ENCODE data around the gene PPP2CA.
"Not testable (repeated sequence)": the region's sequence is repeated elsewhere in the genome, so short reads cannot be mapped to it uniquely, and the experiment has no call there.

The PPP2CA gene

DNA sequence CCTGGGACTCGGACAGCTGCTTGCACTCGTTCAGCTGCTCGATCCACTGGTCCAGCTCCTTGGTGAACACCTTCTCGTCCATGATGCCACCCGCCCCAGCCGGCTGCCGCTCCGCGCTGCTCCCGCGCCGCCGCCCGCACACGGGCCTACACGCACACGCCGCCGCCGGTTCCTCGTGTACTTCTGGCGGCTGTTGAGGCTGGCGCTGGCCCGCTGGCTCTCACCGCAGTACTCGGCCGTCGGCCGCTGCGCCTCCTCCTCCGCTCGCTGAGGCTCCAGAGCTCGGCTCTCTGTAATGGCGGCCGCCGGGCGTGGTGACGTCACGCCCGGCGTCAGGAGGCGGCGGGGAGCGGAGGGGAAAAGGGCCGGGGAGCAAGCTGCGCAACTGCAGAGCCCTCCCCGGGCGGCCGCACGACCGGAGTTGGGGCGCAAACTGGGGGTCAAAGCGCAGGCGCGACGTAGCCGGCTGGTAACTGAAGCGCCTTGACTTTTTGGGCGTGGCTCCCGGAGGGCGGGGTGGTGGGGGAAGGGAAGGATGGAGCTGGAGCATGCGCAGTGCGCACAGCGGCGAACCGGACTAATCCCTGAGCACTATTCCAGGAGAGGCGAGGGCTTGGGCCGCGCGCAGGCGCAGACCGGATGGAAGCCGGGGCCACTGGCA is at the start of gene PPP2CA:
TSS of gene PPP2CA (minus strand) at position 294 of the 661 bp plus-strand sequence. CDS start at position 82, 212 bp downstream.
- H3K9ac ChIP-seq (ENCODE audit: low read length) = peak within 1 kb of the TSS; percentile 99
- H3K4me1 ChIP-seq (ENCODE audit: control insufficient read depth, low read depth, low read length) = peaks cover 13% of the 10 kb centered on the region
- H3K27me3 ChIP-seq (ENCODE audit: control insufficient read depth, insufficient read depth, low read length) = no peaks in the 10 kb centered on the region
- H3K9me3 ChIP-seq (ENCODE audit: control insufficient read depth, low read depth, low read length) = no peaks in the 10 kb centered on the region
- H3K4me3 ChIP-seq (ENCODE audit: low read length) = peak within 1 kb of the TSS; percentile 98
- peak within 1 kb of the TSS; percentile 94 for H3K27ac ChIP-seq (ENCODE audit: low read length)
- H3K36me3 ChIP-seq (ENCODE audit: control insufficient read depth, low read depth, low read length) = no peaks in the 10 kb centered on the region

DNA sequence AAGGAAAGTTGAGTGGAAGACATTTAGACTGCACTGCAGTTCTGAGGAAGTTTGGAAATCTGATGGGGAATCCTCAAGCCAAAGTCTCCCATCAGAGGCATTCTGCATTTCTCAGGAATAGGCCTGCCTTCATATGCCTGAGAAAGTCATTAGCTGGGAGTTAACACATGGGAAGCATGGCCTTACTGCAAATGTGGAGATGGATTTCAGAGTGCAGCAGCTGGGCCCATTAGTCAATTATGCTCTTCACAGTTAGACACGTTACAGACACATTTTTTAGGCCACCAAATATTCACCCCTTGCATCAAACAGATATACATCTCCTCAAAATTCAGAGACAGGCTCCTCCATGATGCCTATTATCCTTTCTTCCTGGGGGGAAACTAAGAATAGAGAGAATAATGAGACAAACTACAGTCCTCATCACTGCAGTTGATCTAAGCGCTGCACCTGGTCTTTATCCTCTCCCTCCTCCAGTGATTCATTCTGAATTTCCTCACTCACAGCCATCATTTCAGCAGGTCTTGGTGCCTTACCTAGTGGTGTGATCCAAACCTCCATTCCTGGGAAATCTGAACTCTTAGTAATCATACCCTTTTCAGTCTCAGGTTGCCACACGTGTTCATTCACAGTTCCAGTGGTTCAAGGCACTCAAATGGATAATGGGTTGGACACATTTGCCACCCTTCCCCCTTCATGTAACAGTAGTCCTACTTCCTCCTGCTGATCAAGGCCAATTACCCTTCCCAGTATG is 47.9 kb upstream of the PPP2CA start:
- no peaks in the 10 kb centered on the region for H3K27me3 ChIP-seq (ENCODE audit: control insufficient read depth, insufficient read depth, low read length)
- no peak overlapping the region for H3K9ac ChIP-seq (ENCODE audit: low read length)
- H3K4me3 ChIP-seq (ENCODE audit: low read length) = no peak overlapping the region
- no peak overlapping the region for H3K27ac ChIP-seq (ENCODE audit: low read length)
- H3K36me3 ChIP-seq (ENCODE audit: control insufficient read depth, low read depth, low read length) = no peaks in the 10 kb centered on the region
- H3K4me1 ChIP-seq (ENCODE audit: control insufficient read depth, low read depth, low read length) = no peaks in the 10 kb centered on the region
- H3K9me3 ChIP-seq (ENCODE audit: control insufficient read depth, low read depth, low read length) = no peaks in the 10 kb centered on the region

DNA sequence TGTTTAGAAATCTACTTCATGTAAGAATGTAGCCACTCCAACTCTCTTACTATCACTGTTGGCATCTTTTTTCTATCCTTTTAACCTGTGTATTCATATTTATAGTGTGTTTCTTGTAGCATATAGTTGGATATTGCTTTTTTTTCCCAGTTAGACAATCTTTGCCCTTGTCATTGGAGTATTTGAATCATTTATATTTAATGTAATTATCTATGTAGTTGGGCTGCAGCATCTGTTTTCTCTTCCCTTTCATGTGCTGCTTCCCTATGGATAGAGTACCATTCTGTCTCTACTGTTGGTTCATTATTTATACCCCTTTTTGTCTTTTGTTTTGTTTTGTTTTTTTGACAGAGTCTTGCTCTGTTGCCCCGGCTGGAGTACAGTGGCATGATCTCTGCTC is 45.2 kb upstream of the PPP2CA start:
- Histone ChIP-seq H3K4me3 (ENCODE audit: low read length) (no peak overlapping the region), H3K36me3 (ENCODE audit: control insufficient read depth, low read depth, low read length) (no peaks in the 10 kb centered on the region), H3K4me1 (ENCODE audit: control insufficient read depth, low read depth, low read length) (no peaks in the 10 kb centered on the region), H3K9me3 (ENCODE audit: control insufficient read depth, low read depth, low read length) (no peaks in the 10 kb centered on the region), H3K27ac (ENCODE audit: low read length) (no peak overlapping the region), H3K27me3 (ENCODE audit: control insufficient read depth, insufficient read depth, low read length) (no peaks in the 10 kb centered on the region), H3K9ac (ENCODE audit: low read length) (no peak overlapping the region)

DNA sequence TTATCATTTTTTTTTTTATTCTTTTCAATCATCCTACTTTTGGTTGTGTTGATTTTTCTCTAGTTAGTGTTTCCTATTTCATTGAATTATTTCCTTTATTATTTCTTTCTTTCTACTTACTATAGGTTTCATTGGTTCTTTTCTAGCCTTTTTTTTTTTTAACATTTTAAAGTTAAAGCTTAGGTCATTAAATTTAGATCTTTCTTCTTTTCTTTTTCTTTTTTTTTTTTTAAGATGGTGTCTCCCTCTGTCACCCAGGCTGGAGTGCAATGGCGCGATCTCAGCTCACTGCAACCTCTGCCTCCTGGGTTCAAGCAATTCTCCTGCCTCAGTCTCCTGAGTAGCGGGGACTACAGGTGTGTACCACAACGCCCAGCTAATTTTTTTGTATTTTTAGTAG is 43.0 kb upstream of the PPP2CA start:
- Histone ChIP-seq H3K4me3 (ENCODE audit: low read length) (no peak overlapping the region), H3K9me3 (ENCODE audit: control insufficient read depth, low read depth, low read length) (peaks cover 12% of the 10 kb centered on the region), H3K36me3 (ENCODE audit: control insufficient read depth, low read depth, low read length) (no peaks in the 10 kb centered on the region), H3K9ac (ENCODE audit: low read length) (no peak overlapping the region), H3K4me1 (ENCODE audit: control insufficient read depth, low read depth, low read length) (no peaks in the 10 kb centered on the region), H3K27me3 (ENCODE audit: control insufficient read depth, insufficient read depth, low read length) (no peaks in the 10 kb centered on the region), H3K27ac (ENCODE audit: low read length) (no peak overlapping the region)

DNA sequence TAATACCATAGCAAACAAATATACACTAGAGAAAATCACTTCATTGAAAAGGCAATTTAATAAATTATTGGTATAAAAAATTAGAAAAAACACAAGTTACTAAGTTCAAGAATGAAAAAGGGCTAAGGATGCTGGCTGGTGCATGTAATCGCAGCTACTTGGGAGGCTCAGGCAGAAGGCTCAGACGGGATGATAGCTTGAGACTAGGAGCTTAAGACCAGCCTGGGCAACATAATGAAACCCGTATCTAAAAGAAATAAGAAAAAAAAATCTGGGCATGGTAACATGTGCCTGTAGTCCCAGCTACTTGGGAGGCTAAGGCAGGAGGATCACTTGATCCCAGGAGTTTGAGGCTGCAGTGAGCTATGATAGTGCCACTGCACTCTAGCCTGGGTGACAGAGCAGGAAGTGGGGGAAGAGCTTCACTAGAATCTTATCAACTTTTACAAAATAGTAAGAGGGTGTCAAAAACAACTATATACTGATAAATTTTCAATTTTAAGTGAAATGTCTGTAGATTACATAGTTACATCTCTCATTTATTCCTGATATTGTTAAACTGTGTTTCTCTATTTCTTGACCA is 42.2 kb upstream of the PPP2CA start:
- Histone ChIP-seq H3K4me1 (ENCODE audit: control insufficient read depth, low read depth, low read length) (no peaks in the 10 kb centered on the region), H3K27me3 (ENCODE audit: control insufficient read depth, insufficient read depth, low read length) (no peaks in the 10 kb centered on the region), H3K36me3 (ENCODE audit: control insufficient read depth, low read depth, low read length) (no peaks in the 10 kb centered on the region), H3K9me3 (ENCODE audit: control insufficient read depth, low read depth, low read length) (peaks cover 15% of the 10 kb centered on the region), H3K4me3 (ENCODE audit: low read length) (no peak overlapping the region), H3K27ac (ENCODE audit: low read length) (no peak overlapping the region), H3K9ac (ENCODE audit: low read length) (no peak overlapping the region)

DNA sequence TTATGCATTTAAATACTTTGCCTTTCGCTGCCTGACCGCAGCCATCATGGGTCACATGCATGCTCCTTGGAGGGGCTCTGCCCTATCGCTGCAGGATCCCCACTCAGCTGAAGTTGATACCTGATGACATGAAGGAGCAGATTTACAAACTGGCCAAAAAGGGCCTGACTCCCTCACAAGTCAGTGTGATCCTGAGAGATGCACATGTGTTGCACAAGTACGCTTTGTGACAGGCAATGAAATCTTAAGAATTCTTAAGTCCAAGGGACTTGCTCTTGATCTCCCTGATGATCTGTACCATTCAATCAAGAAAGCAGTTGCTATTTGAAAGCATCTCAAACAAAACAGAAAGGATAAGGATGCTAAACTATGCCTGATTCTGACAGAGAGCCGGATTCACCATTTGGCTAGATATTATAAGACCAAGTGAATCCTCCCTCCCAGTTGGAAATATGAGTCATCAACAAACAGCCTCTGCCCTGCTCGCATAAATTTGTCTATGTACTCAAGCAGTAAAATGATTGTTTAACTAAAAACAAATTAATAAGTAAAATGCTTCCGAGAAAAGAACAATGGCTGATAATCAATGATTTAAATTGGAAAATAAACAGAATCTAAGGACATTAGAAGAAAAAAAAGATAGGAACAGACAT is 41.6 kb upstream of the PPP2CA start:
- Histone ChIP-seq H3K9me3 (ENCODE audit: control insufficient read depth, low read depth, low read length) (peaks cover 19% of the 10 kb centered on the region), H3K4me3 (ENCODE audit: low read length) (no peak overlapping the region), H3K27ac (ENCODE audit: low read length) (no peak overlapping the region), H3K4me1 (ENCODE audit: control insufficient read depth, low read depth, low read length) (no peaks in the 10 kb centered on the region), H3K27me3 (ENCODE audit: control insufficient read depth, insufficient read depth, low read length) (no peaks in the 10 kb centered on the region), H3K9ac (ENCODE audit: low read length) (no peak overlapping the region), H3K36me3 (ENCODE audit: control insufficient read depth, low read depth, low read length) (no peaks in the 10 kb centered on the region)

DNA sequence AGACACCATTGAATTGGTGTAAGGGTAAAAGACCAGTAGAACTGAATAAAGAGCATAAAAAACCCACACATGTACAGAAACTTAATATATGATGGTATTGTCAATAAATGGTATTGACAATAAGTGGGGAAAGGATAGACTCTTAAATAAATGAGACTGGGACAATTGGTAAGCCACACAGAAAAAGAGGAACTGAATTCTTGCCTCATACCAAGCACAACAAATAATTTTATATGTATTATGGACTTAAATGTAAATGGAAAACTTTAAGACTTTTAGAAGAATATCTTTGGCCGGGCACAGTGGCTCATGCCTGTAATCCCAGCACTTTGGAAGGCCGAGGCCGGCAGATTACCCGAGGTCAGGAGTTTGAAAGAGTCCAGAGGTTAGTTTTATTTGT is 37.9 kb upstream of the PPP2CA start:
- no peaks in the 10 kb centered on the region for H3K4me1 ChIP-seq (ENCODE audit: control insufficient read depth, low read depth, low read length)
- no peaks in the 10 kb centered on the region for H3K27me3 ChIP-seq (ENCODE audit: control insufficient read depth, insufficient read depth, low read length)
- peaks cover 19% of the 10 kb centered on the region for H3K9me3 ChIP-seq (ENCODE audit: control insufficient read depth, low read depth, low read length)
- H3K36me3 ChIP-seq (ENCODE audit: control insufficient read depth, low read depth, low read length) = no peaks in the 10 kb centered on the region
- no peak overlapping the region for H3K27ac ChIP-seq (ENCODE audit: low read length)
- H3K4me3 ChIP-seq (ENCODE audit: low read length) = no peak overlapping the region
- no peak overlapping the region for H3K9ac ChIP-seq (ENCODE audit: low read length)

DNA sequence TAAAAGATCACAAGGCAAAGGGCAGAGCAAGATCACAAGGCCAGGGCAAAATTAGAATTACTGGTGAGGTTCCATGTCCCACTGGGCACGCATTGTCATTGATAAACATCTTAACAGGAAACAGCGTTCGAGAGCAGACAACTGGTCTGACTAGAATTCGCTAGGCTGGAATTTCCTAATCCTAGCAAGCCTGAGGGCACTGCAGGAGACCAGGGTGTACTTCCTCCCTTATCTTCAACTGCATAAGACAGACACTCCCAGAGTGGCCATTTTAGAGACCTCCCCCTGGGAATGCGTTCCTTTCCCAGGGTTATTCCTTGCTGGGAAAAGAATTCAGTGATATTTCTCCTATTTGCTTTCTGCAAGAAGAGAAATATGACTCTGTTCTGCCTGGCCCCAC is 36.8 kb upstream of the PPP2CA start:
- H3K4me3 ChIP-seq (ENCODE audit: low read length); H3K4me1 ChIP-seq (ENCODE audit: control insufficient read depth, low read depth, low read length); H3K27ac ChIP-seq (ENCODE audit: low read length); H3K27me3 ChIP-seq (ENCODE audit: control insufficient read depth, insufficient read depth, low read length); H3K36me3 ChIP-seq (ENCODE audit: control insufficient read depth, low read depth, low read length); H3K9ac ChIP-seq (ENCODE audit: low read length): not testable (repeated sequence)
- H3K9me3 ChIP-seq (ENCODE audit: control insufficient read depth, low read depth, low read length) = peaks cover 19% of the 10 kb centered on the region

DNA sequence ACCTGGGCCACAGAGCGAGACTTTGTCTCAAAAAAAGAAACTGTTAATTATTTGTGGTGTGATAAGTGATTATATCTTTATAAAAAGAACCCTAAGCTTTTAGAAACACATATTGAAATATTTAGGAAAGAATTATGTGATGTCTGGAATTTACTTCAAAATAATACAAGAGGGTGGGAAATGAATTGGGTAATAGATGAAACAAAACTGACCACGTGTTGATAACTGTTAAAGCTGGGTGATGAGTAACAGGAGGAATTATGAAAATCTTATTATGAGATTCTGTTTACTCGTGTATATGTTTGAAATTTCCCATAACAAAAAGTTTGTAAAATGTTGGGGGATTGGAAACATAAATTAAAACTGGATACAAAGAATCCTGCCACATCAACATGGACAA is 33.0 kb upstream of the PPP2CA start:
- no peak overlapping the region for H3K9ac ChIP-seq (ENCODE audit: low read length)
- no peaks in the 10 kb centered on the region for H3K27me3 ChIP-seq (ENCODE audit: control insufficient read depth, insufficient read depth, low read length)
- no peak overlapping the region for H3K4me3 ChIP-seq (ENCODE audit: low read length)
- no peaks in the 10 kb centered on the region for H3K4me1 ChIP-seq (ENCODE audit: control insufficient read depth, low read depth, low read length)
- no peaks in the 10 kb centered on the region for H3K36me3 ChIP-seq (ENCODE audit: control insufficient read depth, low read depth, low read length)
- peaks cover 8% of the 10 kb centered on the region for H3K9me3 ChIP-seq (ENCODE audit: control insufficient read depth, low read depth, low read length)
- H3K27ac ChIP-seq (ENCODE audit: low read length) = no peak overlapping the region

DNA sequence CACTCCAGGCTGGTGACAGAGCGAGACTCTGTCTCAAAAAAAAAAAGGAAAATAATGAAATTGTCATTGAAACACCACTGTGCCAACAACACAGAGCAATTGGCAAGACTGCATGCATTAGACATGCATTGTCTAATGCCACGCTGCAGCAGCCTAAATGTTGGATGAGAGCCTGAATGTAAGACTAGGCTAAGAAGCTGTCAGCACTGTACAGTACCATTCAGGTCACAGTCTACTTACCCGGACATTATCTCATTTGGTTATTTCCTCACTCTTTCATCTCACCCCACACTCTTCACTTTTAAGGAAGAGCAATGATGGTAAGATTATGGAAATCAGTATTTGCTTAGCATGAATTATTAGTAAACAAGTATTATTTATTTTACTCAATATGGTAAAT is 31.3 kb upstream of the PPP2CA start:
- H3K9ac ChIP-seq (ENCODE audit: low read length) = no peak overlapping the region
- no peaks in the 10 kb centered on the region for H3K4me1 ChIP-seq (ENCODE audit: control insufficient read depth, low read depth, low read length)
- H3K36me3 ChIP-seq (ENCODE audit: control insufficient read depth, low read depth, low read length) = no peaks in the 10 kb centered on the region
- H3K4me3 ChIP-seq (ENCODE audit: low read length) = no peak overlapping the region
- H3K27me3 ChIP-seq (ENCODE audit: control insufficient read depth, insufficient read depth, low read length) = no peaks in the 10 kb centered on the region
- no peaks in the 10 kb centered on the region for H3K9me3 ChIP-seq (ENCODE audit: control insufficient read depth, low read depth, low read length)
- H3K27ac ChIP-seq (ENCODE audit: low read length) = no peak overlapping the region

DNA sequence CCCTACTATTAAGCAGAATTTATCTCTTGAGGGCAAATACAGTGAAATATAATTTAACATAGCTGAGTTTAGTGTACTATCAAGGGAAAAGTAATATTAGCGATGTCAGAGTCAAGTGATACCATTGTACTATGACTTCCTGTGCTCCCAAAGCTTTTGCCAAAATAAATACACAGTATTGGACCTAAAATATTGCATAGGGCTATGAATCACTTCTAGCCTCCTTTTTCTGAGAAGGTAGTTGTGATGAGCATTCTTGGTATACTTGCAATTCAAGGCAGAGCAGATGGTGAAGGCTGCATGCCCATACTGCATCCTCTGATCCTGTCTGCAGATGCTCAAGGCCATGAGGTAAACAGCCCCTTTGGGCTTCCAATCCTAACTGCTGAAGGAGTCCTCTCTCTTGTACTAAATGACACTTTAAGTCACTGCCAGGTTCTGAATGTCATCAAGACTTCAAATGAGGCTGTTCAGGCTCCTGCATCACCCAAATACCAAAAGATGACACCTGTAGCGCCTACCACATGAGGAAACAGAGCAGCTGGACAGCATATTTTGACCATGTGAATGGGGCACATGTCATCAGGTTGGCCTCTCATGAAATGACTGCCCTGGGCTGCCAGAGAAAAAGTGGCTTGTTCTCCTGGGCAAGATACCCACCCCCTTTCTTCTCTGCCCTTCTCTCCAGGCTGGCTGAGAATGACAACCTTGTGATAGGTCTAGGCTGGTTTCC is 29.7 kb upstream of the PPP2CA start:
- Histone ChIP-seq H3K36me3 (ENCODE audit: control insufficient read depth, low read depth, low read length) (no peaks in the 10 kb centered on the region), H3K4me1 (ENCODE audit: control insufficient read depth, low read depth, low read length) (no peaks in the 10 kb centered on the region), H3K4me3 (ENCODE audit: low read length) (no peak overlapping the region), H3K9ac (ENCODE audit: low read length) (no peak overlapping the region), H3K27ac (ENCODE audit: low read length) (no peak overlapping the region), H3K27me3 (ENCODE audit: control insufficient read depth, insufficient read depth, low read length) (no peaks in the 10 kb centered on the region), H3K9me3 (ENCODE audit: control insufficient read depth, low read depth, low read length) (no peaks in the 10 kb centered on the region)

All from iPS-18a (cell line).